Stimulated activated CD8-positive, alpha-beta memory T cell treated with anti-CD3 and anti-CD28 coated beads, Interleukin-7, amount 100 ng/mL, for 48 hours (primary cell): ENCODE data around the gene PEX5L.
"Not testable (repeated sequence)": the region's sequence is repeated elsewhere in the genome, so short reads cannot be mapped to it uniquely, and the experiment has no call there.

Experiments used
- DNase-seq, 2 donors: peaks; one replicate each; pipeline ENCODE4 v3.0.0-alpha.2; 2020; ENCODE audit warnings: low read depth in 1 of 2; ENCODE audit errors: extremely low read depth in 1 of 2

The PEX5L gene, protein sequence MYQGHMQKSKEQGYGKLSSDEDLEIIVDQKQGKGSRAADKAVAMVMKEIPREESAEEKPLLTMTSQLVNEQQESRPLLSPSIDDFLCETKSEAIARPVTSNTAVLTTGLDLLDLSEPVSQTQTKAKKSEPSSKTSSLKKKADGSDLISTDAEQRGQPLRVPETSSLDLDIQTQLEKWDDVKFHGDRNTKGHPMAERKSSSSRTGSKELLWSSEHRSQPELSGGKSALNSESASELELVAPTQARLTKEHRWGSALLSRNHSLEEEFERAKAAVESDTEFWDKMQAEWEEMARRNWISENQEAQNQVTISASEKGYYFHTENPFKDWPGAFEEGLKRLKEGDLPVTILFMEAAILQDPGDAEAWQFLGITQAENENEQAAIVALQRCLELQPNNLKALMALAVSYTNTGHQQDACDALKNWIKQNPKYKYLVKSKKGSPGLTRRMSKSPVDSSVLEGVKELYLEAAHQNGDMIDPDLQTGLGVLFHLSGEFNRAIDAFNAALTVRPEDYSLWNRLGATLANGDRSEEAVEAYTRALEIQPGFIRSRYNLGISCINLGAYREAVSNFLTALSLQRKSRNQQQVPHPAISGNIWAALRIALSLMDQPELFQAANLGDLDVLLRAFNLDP

DNA sequence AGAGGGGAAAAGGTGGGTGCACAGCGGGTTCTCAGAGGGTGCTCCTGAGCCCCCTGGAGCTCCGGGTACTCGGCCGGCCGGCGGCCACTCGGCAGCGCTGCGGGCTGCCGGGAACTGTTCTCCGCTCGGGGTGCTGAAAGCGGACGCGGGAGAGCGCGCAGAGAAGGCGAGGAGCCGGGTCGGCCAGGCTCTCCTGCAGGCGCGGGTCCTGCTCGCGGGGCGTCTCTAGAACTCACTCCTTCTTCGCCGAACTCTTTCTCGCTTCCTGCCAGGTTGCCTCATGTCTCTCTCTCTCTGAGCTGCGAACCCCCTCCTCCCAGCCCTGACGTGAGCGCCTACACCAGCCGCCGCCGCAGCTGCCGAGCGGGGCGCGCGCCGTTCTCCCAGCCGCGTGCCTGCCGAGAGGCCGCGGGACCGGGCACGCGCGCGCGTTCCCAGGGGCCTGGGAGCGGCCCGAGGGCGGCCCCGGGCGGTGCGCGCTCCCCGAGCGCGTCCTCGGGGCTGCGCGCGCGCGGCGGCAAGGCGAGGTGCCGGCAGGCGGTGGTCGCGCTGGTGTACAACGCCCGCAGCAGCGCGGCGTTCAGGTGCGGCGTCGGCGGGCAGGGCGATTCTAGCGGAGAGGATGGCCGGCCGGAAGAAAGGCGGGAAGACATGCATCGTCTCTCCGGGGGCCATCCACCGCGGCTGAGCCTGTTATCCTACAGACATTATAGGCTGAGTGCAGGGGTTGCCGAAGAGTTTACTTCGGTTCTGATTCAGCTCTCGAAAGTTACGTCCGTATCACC lies at the start of gene PEX5L:
TSS of gene PEX5L (minus strand) at position 267 of the 785 bp plus-strand sequence. CDS start 338 bp downstream, outside the sequence.
- peak; percentile 5 to 10 for DNase-seq

DNA sequence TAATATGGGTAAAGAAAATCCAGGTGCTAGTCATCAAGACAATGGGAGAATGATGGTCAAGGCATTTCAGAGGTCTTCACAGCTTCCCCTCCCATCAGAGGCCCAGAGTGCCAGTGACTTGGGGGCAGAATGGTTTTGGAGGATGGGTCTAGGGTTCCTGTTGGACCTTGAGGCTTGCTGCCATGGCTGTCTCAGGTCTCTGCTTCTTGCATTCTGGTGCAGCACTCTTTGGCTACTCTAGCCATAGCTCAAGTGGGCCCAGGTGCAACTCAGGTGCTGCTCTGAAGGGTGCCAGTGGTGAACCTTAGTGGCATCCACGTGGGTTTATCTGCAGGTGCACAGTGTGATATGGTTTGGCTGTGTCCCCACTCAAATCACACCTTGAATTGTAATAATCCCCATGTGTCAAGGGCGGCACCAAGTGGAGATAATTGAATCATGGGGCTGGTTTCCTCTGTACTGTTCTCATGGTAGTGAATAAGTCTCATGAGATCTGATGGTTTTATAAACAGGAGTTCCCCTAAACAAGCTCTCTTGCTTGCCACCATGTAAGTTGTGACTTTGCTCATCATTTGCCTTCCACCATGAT lies 48.5 kb upstream of the PEX5L start:
- no peak for DNase-seq

DNA sequence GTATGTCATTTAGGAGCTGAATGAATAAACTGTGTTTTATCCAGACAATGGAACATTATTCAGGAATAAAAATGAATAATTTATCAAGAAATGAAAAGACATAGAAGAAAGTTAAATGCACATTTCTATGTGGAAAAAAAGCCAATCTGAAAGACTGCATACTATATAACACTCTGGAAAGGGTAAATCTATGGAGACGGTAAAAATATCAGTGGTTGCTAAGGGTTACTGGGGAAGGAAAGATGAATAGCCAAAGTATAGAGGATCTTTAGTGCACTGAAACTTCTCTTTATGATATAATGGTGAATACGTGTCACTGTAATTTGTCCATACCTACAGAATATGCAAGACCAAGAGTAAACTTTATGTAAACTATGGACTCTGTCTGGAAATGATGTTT lies 46.0 kb upstream of the PEX5L start:
- DNase-seq, result no peak

DNA sequence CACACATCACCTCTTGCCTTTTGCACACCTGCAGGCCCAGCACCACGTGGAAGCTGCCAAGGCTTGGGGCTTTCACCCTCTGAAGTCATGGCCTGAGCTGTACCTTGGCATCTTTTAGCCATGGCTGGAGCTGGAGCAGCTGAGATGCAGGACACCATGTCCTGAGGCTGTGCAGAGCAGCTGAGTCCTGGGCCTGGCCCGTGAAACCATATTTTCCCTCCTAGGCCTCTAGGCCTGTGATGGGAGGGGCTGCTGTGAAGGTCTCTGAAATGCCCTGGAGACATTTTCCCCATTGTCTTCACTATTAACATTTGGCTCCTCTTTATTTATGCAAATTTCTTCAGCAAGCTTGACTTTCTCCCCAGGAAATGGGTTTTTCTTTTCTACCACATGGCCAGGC lies 41.9 kb upstream of the PEX5L start:
- DNase-seq, result no peak

DNA sequence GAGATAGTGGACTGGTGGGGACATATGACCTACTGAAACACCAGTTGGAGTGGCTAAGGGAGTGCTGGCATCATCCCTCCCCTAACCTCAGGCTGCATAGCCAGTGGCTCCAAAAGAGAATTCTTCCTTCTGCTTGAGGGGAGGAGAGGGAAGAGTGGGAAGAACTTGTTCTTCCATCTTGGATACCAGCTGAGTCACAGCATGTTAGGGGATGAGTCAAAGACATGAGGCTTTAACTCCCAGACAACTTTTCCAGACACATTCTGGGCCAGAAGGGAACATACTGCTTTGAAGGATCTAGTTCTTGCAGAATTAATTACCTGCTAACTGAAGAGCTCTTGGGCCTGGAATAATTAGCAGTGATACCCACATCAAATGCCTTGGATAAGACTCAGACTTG lies 36.8 kb upstream of the PEX5L start:
- no peak for DNase-seq

DNA sequence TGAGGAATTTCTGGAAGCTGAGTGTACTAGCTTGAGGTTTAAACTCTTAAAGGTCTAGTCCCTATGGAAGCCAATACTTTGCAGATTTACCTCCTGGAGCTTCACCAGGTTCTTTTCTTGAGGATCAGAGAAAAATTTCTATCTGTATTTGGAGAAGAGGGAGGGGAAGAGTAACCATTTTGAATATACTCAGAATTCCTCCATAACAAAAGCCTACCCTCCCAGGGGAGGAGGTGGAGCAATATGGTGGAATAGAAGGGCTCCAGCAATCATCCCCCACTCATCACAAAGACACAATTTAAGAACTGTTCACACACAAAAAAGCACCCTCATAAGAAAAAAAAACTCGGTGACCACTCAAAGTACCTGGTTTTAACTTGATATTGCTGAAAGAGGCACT lies 36.0 kb upstream of the PEX5L start:
- no peak for DNase-seq

DNA sequence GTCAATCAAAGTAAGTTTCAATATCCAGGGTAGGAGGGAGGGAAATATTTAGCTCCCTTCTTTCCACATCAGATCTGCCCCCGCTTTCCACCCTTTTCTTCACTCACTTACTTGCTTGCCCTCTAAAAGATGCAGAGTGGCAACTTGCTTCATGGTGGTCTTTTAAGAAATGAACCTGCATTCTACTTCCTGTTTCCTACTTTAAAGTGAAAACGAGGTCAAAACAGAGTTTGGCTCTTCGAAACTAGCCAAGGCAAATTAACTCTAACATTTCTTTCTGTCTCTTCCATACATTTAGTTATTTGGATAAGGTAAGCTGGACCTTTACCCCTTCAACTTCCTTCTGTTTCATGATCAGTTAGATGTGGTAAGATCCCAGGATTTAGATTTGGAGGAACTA lies 34.2 kb upstream of the PEX5L start:
- no peak for DNase-seq

DNA sequence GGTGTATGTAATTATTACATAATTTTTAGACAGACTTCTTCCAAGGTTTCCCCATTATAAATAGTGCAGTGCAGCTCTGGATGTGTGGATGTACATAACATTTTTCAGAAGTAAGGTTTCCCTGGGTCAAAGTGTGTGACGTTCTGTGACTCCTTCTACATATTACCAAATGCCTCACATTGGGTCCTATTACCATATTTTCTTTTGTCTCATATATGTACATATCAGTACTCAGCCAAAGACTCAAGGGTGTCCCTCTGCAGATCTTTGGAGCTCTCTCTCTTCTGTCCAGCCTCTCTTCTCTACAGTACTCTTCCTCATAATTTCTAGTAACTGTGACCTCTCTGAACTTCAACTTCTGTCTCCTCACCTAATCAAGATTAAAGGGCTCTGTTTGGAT lies 31.3 kb upstream of the PEX5L start:
- no peak for DNase-seq

DNA sequence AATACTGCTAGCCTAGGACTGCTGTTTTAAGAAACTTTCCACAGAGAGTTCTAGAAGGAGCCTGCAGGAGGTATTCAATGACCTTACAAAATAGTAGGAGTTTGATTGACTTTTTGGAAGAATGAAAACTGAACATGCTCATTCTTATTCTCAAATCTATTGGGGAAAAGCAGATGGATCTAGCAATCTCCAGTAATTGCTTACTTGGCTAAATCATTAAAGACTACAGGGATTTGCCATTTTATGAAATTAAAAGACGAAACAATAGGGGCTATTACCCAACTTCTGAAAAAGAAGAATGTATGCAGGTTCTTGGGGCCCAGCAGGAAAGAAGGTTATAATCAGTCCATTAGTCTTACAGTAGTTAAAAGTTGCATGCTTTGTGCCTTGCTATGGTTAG lies 29.9 kb upstream of the PEX5L start:
- DNase-seq, result no peak

DNA sequence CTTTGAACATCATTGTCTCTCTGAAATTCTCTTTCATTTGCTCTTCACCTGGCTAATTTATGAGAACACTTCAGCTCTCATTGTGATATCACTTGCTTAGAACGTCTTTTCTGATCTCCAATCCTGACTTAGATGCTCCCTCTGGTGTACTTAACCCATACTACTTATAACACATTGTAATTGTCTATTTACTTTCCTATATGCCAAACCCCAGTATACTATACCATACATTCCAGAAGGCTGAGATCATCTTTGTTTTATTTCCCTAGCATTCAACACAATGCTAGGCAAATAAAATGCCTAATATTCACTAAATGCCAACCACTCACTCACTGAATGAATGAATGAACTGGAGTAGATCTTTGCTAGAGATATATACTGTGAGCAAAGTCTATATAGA lies 27.0 kb upstream of the PEX5L start:
- DNase-seq, result no peak

DNA sequence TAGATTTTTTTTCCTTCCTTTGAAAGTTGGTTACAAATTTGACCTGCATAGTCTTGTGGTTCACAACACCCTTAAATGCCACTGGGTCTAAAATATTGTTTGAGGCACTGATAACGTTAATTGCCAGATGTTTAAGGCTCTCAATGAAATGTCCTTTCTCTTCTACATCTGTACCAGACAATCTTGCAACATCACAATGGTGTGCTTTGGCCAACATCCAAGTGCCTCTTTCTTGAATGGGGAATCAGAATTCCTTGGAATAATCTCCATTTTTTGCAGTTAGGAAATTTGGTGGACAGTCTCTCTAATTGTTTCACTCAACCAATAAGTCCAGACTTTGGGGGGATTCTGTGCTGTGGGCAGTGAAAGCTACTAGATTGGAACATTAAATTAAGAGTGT lies 26.0 kb upstream of the PEX5L start:
- no peak for DNase-seq

DNA sequence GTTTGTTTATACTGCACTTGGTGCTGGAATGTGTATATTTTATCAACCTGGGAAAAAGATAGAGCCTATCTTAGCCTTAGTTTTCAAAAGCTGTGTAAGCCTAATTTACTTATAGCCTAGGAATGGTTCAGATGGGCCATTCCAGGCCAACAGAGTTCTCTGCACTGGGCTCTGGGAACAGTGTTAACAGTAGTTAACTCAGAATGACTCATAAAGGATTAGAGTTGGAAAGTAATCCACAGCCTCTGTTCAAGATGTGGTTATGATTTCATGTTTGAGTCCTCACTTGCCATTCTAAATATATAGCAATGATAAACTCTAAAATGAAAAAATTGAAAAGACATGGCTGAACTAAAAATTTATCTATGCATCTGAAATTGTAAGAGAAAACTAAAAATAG lies 22.6 kb upstream of the PEX5L start:
- DNase-seq, result no peak

DNA sequence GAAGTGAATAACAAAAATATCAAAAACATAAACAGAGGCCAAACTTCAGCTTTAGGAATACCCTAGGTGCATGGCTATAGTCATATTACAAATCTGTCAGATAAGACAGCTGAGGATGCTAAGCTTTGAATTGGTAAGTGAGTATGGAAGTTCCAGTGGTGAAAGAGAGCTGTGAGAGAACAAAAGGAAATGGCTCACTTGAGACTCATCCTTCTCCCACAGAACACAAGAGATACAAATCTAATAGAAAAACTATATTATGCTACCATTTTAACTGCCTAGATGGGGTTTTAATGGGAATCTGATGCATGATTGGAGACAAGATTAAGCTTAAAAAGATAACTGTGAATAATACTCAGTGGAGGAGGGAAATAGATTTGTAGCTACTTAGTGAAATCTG lies 21.5 kb upstream of the PEX5L start:
- DNase-seq, result no peak

DNA sequence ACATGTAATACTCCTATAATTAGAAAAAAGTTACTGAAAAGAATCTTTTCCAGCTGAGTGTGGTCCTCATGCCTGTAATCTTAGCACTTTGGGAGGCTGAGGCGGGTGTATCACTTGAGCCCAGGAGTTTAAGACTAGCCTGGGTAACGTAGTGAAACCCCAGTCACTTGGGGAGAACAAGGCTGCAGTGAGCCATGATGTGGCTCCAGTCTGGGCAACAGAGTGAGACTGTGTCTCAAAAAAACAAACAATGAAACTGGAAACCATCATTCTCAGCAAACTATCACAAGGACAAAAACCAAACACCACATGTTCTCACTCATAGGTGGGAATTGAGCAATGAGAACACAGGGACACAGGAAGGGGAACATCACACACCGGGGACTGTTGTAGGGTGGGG lies 18.9 kb upstream of the PEX5L start:
- DNase-seq, result not testable (repeated sequence)

DNA sequence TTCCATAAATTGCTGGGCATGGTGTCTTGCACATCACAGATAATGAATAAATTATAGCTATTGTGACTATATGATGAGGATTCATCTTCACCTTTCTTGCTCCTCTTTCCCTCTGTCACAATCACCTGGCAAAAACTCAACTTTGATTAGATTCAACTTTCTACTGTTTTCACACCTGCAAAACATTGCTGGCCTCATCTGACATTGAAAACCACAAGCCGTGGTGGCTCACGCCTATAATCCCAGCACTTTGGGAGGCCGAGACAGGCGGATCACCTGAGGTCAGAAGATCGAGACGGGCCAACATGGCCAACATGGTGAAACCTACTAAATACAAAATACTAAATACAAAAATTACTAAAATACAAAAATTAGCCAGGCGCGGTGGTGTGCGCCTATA lies 12.7 kb upstream of the PEX5L start:
- no peak for DNase-seq

DNA sequence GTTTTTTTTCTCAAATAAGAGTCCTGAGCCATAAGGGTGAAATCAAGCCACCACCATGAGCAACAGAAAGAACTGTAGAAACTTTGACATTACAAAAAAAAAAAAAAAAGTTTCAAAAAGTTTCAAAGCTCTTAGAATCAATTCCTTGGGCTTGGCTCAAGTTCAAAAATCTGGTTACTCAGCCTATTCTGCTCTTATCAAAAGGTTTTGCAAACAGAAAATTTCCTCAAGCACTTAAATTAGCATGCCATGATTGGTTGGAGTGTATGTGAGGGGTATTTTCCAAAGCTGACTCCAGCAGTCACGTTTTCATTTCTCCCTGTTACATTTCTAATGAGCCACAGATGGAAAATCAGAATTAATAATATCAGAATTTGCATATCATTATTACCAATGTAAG lies 12.1 kb upstream of the PEX5L start:
- DNase-seq, result no peak

DNA sequence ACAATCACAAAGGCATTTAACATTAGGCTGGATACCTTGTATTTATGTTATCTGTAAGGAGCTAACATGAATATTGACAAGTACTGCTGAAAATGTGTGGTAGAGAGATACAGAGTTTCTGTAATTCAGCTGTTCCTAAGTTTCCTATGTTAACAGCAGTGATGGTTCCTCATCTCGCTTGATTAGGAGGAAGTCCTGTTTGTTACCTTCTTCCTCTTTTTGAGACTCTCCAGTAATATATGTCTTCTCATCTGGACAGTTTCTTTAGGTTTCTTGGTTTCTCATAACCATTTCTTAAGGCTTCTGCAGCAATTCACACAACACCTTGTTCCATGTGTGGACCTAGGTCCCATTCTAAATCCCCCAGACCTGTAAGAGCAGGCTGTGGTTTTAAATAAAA lies 11.4 kb upstream of the PEX5L start:
- no peak for DNase-seq

DNA sequence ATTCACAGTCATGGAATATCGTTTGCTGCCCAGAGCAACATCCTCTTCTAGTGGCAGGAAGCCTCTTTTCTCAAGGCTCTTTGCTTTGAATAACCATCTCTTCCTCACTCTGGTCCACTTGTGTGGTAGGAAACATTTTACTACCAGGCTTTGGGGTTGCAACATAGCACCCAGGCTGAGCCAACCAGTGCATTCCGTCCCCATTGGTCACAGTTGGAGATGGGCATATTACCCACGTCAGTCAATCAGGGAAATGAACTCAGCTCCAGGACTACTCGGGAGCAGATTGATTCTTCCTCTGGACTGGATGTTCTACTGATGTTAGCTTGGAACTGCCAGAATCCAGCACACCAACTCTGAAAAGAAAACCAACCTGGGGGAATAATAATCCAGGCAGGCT lies 4.2 kb upstream of the PEX5L start:
- DNase-seq, result no peak

DNA sequence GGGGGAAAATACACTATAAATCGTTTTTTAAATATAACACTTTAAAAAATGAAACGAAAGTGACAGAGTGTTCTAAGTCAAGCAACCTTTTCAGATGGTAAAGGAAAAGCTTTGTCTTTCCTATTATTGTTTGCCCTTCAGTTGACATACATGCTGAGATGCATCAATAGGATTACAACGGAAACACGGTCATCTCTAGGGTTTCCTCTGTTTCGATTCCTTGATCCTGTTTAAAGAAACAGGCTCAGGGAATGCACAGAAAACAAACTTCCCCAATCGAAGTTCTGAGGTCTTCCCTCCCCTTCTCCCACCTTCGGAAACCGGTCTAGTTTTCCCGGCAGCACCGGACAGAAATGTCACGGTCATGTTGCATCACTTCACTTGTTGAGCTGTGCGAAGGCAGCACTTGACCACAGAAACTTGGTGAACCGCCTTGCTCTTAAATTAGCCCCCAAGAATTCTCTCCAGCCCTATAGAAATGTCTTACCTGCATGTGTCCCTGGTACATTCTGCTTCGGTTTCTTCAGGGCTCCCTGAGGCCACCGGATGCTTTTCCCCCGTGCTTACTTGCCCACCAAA lies 556 bp downstream of the PEX5L start:
- no peak for DNase-seq

DNA sequence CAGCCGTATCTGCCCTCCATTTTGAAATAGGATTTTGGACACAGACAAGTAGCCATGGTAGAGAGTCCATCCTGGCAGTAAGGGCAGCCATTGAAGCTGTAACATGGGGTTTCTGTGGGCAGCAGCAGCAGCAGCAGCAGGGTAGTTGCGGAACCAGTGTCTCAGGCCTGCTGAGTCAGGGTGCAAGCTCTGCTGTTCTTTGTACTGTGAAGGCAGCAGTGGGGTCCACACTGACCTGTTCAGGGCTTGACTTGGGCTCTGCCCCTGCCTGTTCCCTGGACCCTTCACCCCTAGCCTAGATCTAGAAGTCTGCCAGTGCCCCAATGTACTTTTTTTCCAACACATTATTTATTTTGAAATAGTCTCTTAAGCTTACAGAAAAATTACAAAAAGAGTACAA lies 9.7 kb downstream of the PEX5L start:
- DNase-seq, result no peak

DNA sequence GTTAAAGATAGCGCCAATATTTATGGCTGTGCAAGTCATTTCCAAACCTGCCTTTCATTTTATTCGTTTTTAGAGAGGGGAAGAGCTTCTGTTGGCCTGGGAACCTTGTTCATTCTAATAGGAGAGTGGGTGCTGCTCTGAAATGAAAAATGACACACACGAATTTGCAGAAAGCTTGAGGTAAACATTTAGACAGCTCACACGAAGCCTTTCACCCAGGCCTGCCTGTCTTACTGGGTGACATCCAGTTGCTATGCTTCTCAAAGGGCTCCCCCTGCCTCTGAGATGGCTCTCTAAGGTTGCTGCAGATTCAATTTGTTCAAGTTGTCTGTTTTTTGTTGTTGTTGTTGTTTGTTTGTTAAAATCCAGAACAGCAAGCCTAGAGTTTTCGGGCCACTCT lies 18.2 kb downstream of the PEX5L start:
- no peak for DNase-seq
